Measurements from ENCODE around the gene RTN4IP1. TPM values are rescaled to one million over a fixed set of nuclear protein-coding genes. Genes with fewer than 3 reads are reported as not detected.

The RTN4IP1 gene
- total and polyA plus RNA-seq, 9 of the 15 experiments (the other 6 are each of a cell fraction or from before 2014, with no cell fraction given): 17.9 to 46.0 (median 22.2) TPM

- no peak for TF ChIP-seq TEAD4 (IDR thresholded peaks at IDR 0.05; ENCODE audit: low read length)
- TF ChIP-seq TEAD4 (CRISPR knock-in tag; IDR thresholded peaks at IDR 0.05; ENCODE audit: borderline replicate concordance): no peak
Measured at GRCh38 chr6:106617302-106617701, 12.0 kb downstream of the RTN4IP1 start (continued).

GRCh38 chr6:106614592-106615257 lies 14.6 kb downstream of the RTN4IP1 start:
- BruUV-seq (replicated peaks): no TSS peak
- WGBS (ENCODE audit: insufficient coverage, low coverage, missing lambda C conversion rate): 58% methylated on average over 3 of the region's 3 CpGs
- ChIA-PET POLR2A (no interaction called here), CTCF (ENCODE audit: low intra/inter-chr PET ratio) (no interaction called here)
- H2AFZ ChIP-seq (ENCODE audit: low read depth, low read length): no peak overlapping the region
- no peaks in the 10 kb centered on the region for H3K4me1 ChIP-seq (replicated peaks in 1 of 2; ENCODE audit: control insufficient read depth in 2 of 2, insufficient read depth in 2 of 2, low read length in 2 of 2)
- ATAC-seq (no peak), FAIRE-seq (no peak), DNase-seq (ENCODE audit: extremely low read depth in 1 of 4, low spot score in 3 of 4) (no peak)
- H3K27ac ChIP-seq (ENCODE audit: extremely low read depth, low read depth, low read length): no peak overlapping the region
- in situ Hi-C loops (cut with MboI): no loop called here
- no peaks in the 10 kb centered on the region for H3K27me3 ChIP-seq (ENCODE audit: control insufficient read depth in 2 of 2, insufficient read depth in 2 of 2, low read length in 2 of 2)
- no peaks in the 10 kb centered on the region for H3K79me2 ChIP-seq (ENCODE audit: control insufficient read depth, insufficient read depth, low read length)
- H3K4me3 ChIP-seq: no peak overlapping the region
- H4K20me1 ChIP-seq (replicated peaks; ENCODE audit: control insufficient read depth, insufficient read depth, low read length): no peaks in the 10 kb centered on the region
- peaks cover 30% of the 10 kb centered on the region for H3K36me3 ChIP-seq (ENCODE audit: control insufficient read depth, insufficient read depth, low read length)
- no peak overlapping the region for H3K9ac ChIP-seq (ENCODE audit: insufficient read depth in 1 of 2, low read depth in 2 of 2, low read length in 2 of 2)
- no peaks in the 10 kb centered on the region for H3K9me1 ChIP-seq (ENCODE audit: control insufficient read depth, insufficient read depth, low read length)
- H3K9me3 ChIP-seq (replicated peaks; ENCODE audit: control insufficient read depth, insufficient read depth, low read depth, low read length): no peaks in the 10 kb centered on the region
- TF ChIP-seq HDAC6 (IDR thresholded peaks at IDR 0.05; ENCODE audit: low read depth, low read length): no peak
- TF ChIP-seq SOX6 (IDR thresholded peaks at IDR 0.05): no peak
- no peak for TF ChIP-seq ZNF639 (CRISPR knock-in tag; conservative IDR thresholded peaks at IDR 0.05 in 1 of 2, IDR thresholded peaks at IDR 0.05 in 1 of 2)
- no peak for TF ChIP-seq ZBTB9 (CRISPR knock-in tag; IDR thresholded peaks at IDR 0.05)
- TF ChIP-seq NCOA6 (IDR thresholded peaks at IDR 0.05): no peak
- no peak for TF ChIP-seq RFX1 (IDR thresholded peaks at IDR 0.05)
- no peak for TF ChIP-seq SAFB (IDR thresholded peaks at IDR 0.05; ENCODE audit: borderline replicate concordance, low read depth, low read length)
- TF ChIP-seq KLF6 (CRISPR knock-in tag; IDR thresholded peaks at IDR 0.05; ENCODE audit: borderline replicate concordance): no peak
- no peak for TF ChIP-seq MEF2D (tag; conservative IDR thresholded peaks at IDR 0.05; ENCODE audit: low read depth)
- no peak overlapping the region for H3K4me2 ChIP-seq (ENCODE audit: insufficient read depth, low read length)
- intact Hi-C loops (cut with micrococcal nuclease): no loop called here

All from K562 (cell line).